Liver (tissue), 3 donors: ENCODE results near the gene TSSC4.

Source experiments
- CTCF ChIP-seq: fragments of 150-350 bp; IDR thresholded peaks from 2 replicates; pipeline ENCODE4 v1.5.1; 2017; ENCODE audit warnings: improper control_type of control experiment, low read depth, low read length; ENCODE audit not compliant: missing input control
- JUND ChIP-seq, 2 donors: IDR thresholded peaks; 2 replicates each; pipeline ENCODE4 v1.6.1; 2016; ENCODE audit warnings: antibody characterized with exemption in 2 of 2
- NR2F2 ChIP-seq: IDR thresholded peaks from 2 replicates; pipeline ENCODE4 v1.6.1; 2016; ENCODE audit warnings: antibody characterized with exemption
- RAD21 ChIP-seq, 2 donors: IDR thresholded peaks; 2 replicates each; pipeline ENCODE4 v1.6.1; 2016; ENCODE audit warnings: antibody characterized with exemption in 2 of 2, mild to moderate bottlenecking in 2 of 2
- RXRA ChIP-seq, 2 donors: IDR thresholded peaks; 2 replicates each; pipeline ENCODE4 v1.6.1; 2017 to 2018; ENCODE audit warnings: antibody characterized with exemption in 2 of 2, mild to moderate bottlenecking in 1 of 2
- SP1 ChIP-seq: IDR thresholded peaks from 2 replicates; pipeline ENCODE4 v1.6.1; 2018; ENCODE audit warnings: antibody characterized with exemption, mild to moderate bottlenecking
- TAF1 ChIP-seq: conservative IDR thresholded peaks from 2 replicates; pipeline ENCODE4 v1.6.1; 2016; ENCODE audit warnings: antibody characterized with exemption, mild to moderate bottlenecking
- YY1 ChIP-seq: IDR thresholded peaks from 2 replicates; pipeline ENCODE4 v1.6.1; 2016; ENCODE audit warnings: antibody characterized with exemption, mild to moderate bottlenecking
- donor health status: healthy.
- donor health status: healthy.

GRCh38 chr11:2425506-2425905, 25.0 kb downstream of the TSSC4 start:
- TF ChIP-seq RXRA (IDR thresholded peaks at IDR 0.05) (no peak), CTCF (no peak), NR2F2 (no peak), TAF1 (no peak), YY1 (no peak), SP1 (no peak), JUND (IDR thresholded peaks at IDR 0.05) (no peak), RAD21 (IDR thresholded peaks at IDR 0.05) (no peak)
